Activated CD8-positive, alpha-beta memory T cell treated with anti-CD3 and anti-CD28 coated beads for 1 hour (primary cell): ENCODE results near the gene SLC39A7.

Source experiments
- DNase-seq, 2 donors: peaks; one replicate each; pipeline ENCODE4 v3.0.0-alpha.2; 2020; ENCODE audit warnings: low read depth in 1 of 2; ENCODE audit errors: extremely low read depth in 1 of 2

SLC39A7 gene

DNA sequence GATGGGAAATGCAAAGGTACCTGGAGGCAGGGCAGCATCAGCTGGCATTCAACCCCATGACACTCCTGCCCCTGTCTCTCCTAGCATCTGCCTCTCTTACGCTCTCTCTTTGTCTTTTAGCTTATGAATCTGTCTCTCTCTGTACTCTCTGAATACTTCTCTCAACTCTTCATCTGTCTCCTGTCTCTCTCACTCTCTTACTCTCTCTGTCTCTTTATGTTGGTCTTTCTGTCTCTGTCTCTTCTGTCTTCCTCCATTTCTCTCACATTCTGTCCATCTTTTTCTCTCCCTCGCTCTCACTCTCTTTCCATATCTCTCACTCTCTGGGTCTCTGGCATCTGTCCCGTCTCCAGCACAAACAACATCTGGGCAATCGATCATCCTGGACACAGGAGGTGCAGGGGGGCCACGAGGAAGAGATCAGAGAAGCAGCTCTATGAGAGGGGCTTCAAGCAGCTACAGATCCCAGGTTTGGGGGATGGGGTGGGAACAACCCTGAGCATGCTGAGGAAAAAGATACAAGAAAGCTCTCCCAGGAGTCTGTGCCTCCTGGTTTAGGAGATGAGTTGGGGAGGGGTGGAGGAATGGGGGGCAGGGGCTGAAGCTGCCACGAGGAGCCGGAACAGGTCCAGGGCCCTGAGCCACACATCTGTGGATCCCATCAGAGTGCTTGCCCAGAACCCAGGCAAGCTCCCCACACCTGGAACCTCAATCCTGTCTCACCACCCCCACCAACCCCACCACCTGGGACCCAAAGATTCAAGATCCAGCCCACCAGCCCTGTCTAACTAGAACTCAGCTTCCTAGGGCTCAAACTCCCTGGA, 10.8 kb upstream of the SLC39A7 start:
- DNase-seq = no peak

DNA sequence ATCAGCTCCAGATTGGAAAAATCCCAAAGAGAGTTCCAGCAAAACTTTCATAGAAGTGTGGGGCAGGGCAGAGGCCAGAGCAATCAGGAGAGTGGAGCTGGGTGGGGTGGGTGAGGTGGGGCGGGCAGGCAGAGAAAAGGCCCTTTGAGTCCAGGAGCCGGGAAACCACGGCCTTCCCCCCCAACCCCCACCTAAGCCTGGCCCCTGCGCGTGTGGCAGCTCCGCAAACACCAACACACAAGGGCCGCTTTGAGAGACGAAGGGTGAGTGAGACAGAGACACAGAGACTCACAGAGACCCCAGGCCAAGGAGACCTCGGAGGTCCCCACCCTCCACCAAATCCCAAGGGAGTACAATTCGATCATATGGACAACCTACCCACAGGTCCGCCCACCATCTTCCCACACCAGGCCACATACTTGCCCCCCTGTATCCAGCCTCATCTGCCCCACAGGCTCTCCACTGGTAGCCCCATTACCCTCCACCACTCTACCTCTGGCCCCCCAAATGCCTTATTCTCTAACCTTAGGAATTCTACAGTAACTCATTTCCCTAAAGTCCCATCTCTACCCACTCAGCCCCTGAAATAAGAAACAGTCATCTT, 10.1 kb upstream of the SLC39A7 start:
- DNase-seq = no peak

DNA sequence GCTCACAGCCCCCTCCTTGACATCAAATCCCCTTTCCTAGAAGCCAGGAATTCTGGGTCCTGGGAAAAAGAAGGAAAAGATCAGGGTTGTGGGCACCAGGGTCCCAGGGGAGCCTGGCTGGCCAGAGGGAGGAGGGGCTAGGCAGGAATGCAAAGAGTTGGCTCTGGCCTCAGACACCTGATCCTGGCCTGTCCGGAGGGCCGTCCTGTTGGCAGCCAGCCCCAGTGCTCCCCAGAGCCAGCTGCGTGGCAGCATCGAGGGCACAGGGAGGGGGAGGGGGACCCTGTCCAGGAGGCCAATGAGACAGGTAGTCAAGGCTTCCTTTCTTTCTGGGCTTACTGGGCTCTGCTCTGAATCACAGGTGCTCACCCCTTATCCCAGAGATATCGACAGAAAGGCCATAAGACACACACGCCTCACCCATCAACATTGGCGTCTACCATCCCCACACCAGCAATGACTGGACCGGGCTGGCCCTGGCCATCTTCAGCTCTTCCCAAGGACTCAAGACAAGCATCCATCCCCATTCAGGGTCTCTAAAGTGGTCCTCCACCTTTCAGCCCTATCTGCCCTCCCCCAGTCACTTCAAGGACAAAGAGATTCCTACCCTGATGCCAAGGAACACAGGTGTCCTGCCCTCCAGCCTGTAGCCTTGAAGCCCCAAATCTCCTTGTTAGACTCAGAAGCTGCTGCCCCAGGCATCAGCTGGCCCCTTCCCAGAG, 9.1 kb upstream of the SLC39A7 start:
- DNase-seq = no peak

DNA sequence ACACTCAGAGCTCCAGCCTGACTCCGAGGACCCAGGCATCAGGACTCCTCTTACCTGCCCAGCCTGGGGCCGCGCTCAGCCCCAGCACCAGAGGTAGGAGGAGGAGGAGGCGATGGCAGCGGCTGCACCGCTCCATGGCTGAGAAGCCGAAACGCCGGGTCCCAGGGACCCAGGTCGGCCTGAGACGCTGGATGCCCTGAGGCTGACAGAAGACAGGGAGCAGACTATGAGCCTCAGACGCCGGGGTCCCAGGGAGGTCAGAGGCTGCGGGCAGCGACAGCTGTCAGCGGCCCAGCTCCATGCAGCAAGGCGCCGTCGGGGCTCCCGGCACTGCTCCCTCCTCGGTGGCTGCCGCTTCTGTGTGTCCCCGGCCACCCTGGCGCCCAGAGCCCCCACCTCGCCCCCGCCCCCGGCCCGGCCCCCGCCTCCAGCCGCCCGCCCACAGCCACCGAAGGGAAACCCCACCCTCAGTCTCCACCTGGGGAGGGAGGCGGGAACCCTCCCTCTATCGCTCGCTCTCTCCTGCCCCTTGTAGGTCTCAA, 8.5 kb upstream of the SLC39A7 start, which contains the start of gene COL11A2:
COL11A2 (minus strand) TSS at position 363 of the 542 bp plus-strand sequence; CDS start at position 136, 227 bp downstream.
- DNase-seq = no peak

DNA sequence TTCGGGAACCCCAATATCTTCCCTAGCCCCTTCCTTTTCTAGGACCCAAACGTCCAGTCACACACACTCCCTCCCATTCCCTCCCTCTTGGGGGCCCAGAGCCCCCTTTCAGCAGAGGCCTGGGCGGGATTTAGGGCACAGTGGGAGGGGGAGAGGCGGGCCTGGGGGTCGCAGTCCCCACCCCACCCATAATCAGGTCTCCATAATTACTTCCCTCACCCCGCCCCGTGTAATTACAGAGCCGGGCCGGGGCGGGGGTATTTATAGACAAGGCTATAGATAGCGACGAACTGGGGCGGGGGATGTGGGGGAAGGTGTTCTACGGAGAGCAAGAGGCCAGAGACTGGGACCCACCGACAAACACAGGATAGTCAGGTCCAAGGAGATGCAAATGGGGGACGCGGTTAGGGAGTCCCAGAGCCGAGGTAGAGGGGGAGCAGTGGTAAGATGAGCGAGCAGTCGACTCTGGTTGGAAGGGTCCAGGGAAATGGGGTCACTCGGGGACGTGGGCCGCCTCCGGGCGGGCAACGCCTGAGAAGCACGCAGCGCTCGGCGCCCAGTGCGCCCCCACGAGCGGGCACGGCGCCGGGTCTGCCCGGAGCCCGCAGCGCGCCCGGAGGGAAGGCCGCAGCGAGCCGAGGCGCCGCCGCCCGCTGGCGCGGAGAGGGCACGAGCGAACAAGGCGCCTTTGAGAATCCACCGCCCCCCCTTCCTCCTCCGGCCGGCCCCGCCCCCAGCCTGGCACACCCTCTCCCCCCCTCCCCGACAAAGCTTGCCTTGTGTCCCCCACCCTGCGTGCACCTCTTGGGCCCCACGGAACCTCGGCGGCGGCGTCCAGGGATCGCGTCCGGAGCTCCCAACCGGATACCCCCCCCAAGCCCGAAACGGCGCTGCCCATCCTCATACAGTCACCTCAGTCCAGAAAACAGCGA, 7.7 kb upstream of the SLC39A7 start:
- peak in 1 of 2 donors; percentile 30 for DNase-seq

GRCh38 chr6:33193619-33194018, 7.0 kb upstream of the SLC39A7 start:
- DNase-seq = no peak

DNA sequence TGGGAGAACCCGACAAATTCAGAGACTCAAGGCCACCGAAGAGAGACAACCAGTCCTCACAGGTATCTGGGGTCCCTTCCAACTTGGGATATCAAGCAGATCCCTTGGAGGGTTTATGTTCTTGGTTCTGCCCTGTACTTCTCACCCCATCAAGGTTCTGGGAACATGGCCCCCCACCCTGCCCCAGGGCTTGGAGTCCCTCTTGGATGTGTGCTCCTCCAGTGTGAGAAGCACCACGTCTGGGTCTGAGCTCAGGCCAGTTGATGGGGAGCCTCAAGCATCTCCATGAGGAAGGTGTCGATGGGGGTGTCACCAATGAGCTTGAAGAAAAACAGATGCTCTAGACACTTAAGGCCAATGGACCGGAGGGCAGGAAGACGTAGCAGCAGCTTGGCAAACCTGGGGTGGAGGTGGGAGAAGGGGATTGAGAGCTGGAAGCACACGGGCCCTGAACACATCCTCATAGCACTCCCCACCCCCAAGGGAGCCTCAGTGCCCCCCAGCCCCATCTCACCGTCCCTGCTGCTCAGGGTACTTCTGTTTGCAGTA, 6.2 kb upstream of the SLC39A7 start:
- DNase-seq = no peak

DNA sequence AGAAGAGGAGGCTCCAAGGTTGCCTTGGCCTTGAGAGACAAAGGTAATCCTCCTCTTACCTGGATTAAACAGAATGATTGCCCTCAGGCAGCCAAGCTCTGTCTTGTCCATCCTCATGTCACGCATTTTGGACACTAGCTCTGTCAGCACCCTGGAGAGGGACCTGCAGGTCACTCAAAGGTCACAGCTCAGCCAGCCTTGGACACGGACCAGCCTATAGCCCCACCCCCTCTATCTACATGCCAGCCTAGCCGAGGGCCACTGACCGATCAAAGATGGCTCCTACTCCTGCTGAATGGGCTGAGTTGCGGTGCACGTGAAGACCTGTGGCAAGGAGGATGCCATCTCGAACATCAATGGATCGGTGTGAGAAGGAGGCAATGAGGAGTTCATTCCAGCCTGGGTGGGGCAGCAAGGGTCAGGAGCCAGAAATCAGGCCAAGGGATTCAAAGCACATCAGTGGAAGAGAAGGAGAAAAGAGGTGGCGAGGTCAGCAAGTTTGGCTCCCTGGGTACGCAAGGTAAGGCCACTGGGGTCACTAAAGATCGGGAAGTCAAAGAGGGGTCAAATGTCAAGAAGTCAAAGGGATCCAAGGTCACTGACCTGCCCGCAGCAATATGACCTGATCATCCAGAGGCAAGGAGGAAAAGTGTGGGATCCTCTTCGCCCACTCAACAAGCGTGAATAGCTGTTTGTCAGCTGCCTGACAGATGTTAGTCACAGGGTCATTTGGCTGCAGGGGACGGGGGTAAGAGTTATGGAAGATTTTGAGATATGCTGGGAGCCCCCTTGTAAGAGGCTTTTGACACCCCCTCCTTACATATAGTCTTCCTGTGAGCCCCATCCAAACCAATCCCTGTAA, 5.1 kb upstream of the SLC39A7 start:
- DNase-seq = no peak

DNA sequence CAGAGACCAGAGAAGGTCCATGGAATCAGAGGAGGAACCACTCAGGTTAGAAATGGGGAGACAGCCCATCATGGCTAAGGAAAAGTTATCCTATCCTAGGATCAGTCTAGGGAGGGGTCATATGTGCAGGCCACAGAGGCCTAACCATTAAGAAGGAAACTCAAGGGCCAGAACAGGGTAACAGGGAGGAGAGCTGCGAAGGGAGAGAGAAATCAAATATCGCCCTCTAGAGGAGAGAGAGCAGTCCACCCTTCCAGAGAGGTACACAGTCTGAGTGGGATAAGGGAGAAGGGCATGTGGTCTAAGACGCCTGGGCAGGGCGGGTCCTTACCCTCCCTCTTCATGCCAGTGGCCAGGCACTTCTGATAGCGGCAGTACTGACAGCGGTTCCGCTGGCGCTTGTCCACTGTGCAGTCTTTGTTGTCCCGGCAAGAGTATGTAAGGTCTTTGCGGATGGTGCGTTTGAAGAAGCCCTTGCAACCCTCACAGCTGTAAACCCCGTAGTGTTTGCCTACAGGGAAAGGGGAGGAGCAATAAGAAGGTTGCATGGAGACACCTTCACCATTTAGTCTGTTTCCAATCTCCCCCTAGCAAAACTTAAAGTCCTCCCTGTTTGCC, 3.1 kb upstream of the SLC39A7 start:
- DNase-seq = no peak

- no peak for DNase-seq
These were observed 2.4 kb upstream of the SLC39A7 start for GRCh38 chr6:33198159-33198852.

DNA sequence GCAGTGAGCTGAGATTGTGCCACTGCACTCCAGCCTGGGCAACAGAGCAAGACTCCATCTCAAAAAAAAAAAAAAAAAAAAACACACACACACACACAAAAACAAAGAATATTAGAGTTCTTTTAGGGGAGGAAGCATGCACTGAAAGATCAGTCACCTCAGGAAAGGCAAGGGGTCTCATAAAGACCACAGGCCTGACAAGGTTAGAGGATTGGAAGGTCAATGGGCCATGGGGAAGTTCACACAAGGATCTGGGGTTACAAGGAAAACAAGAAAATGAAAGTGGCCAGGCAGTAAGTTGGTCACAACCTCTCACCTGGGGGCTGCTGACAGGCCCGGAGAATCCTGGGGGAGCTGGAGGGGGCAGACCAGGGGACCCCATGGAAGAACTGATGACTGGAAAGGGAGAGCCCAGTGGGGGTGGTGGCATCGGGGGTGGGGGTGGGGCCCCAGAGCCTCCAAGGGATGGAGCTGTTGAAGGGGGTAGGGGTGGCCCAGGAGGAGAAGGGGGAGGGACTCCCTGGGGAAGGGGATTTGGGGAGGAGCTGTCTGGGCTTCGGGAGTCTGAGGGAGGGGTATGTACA, 1.7 kb upstream of the SLC39A7 start:
- DNase-seq = no peak

GRCh38 chr6:33199687-33200218, 914 bp upstream of the SLC39A7 start:
- DNase-seq = peak in 1 of 2 donors; percentile 50

DNA sequence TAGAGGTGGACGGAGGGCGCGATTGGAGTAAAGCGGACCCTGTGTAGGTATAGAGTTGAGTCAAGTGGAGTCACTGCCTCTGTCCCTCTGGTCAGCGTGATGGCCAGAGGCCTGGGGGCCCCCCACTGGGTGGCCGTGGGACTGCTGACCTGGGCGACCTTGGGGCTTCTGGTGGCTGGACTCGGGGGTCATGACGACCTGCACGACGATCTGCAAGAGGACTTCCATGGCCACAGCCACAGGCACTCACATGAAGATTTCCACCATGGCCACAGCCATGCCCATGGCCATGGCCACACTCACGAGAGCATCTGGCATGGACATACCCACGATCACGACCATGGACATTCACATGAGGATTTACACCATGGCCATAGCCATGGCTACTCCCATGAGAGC, 479 bp downstream of the SLC39A7 start:
- DNase-seq = no peak

DNA sequence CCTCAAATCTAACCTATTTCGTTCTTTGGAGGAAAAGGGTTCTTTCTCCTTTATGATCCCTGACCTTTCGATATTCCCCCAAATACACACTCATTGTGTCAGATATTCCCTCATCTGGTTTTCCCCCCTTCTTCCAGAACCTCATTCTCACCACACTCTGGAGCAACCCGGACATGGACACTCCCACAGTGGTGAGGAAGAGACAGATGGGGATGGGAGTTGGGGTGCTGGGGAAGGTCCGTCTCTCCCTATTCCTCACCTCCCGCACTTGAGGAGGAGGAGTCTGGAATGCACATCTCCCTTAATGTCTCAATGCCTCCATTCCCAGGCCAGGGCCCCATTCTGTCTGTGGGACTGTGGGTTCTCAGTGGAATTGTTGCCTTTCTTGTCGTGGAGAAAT, 1.3 kb downstream of the SLC39A7 start:
- no peak for DNase-seq

GRCh38 chr6:33202799-33203198, 2.1 kb downstream of the SLC39A7 start:
- DNase-seq = no peak

GRCh38 chr6:33203443-33204164, 2.9 kb downstream of the SLC39A7 start:
- no peak for DNase-seq

GRCh38 chr6:33204165-33204414, 3.4 kb downstream of the SLC39A7 start:
- DNase-seq = no peak
